Fibroblast of the conjunctiva (primary cell): ENCODE measurements around the gene MRM2.

Experiments
- DNase-seq: peaks from one replicate; pipeline ENCODE4 v3.0.0-alpha.2; 2010; ENCODE audit warnings: low read depth

Gene MRM2

DNA sequence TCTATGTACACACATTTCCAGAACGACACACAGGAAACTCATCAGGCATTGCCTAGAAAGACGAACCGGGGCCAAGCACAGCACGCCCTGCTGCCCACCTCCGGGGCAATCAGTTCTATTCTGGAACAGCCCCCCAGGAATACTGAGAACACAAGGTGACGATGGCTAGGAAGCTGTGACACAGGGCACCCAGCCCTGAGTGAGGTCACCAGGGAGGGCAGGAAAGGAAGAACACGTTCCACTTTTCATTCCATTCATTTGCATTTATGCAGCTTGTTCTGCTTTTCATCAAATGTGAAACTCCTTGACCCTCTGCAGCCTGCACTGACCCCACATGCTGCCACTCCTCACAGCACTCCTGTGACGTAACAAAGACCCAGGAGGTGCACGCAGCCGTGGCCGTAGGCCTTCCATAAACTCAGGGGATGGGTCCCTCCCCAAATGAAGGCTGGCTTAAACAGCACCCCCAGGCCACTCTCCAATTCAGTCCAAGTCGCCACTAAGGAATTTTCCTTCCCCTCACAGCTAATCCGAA, 38.2 kb downstream of the MRM2 start:
- DNase-seq = no peak

DNA sequence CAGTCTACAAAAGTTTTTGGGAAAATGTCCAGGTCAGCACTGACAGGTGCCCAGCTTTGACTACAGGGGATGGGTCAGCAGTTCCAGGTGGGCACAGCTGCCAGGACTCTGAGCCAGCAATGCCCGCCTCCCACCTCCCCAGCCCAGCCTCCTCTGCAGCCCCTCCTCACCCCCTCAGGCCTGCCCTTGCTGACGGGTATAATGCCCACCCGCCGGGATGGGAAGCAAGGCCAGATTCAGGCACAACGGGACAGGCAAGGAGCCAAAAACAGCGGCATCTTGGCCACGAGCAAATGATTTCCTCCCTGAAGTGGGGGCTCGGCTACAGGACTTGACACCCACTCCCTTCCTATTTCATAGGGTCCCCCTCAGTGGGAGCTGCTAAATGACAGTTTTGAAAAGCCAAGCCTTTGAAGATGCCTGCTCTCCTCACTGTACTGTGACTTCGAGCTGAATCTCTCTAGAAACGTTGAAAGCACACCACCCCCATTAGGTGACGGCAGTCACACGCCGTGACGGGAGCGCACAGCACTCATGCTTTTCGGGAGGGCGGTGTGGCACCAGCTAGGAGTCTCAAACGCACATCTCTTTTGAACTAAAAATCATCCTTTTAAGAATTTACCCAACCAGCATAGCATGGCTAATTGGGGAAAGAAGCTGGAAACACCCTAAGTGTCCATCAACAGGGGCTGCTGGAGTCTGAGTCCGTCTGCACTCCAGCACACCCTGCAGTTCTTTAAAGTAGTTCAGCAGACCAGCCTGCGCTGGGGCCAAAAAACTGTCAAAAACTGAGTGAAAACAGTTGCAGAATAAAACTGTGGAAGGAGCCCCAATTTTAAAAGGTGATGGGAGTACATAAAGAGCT, 38.9 kb downstream of the MRM2 start:
- no peak for DNase-seq

DNA sequence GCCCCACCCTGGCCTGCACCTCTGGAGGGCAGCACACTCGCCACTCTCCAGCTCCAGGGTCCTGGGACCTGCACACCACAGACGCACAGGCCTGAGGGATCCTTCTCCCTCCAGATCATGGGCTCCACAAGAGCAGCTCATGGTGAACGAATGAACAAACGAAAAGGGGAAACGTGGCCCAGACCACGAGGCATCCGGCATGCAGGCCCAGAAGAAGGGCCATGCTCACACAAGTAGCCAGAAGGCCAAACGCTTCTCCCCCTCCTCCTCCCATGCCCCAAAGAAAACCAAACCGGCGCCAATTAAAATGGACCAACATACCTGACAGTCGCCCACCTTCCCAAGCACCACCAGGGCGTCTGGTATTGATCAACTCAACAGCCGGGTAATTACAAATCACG, 39.6 kb downstream of the MRM2 start:
- DNase-seq = no peak

DNA sequence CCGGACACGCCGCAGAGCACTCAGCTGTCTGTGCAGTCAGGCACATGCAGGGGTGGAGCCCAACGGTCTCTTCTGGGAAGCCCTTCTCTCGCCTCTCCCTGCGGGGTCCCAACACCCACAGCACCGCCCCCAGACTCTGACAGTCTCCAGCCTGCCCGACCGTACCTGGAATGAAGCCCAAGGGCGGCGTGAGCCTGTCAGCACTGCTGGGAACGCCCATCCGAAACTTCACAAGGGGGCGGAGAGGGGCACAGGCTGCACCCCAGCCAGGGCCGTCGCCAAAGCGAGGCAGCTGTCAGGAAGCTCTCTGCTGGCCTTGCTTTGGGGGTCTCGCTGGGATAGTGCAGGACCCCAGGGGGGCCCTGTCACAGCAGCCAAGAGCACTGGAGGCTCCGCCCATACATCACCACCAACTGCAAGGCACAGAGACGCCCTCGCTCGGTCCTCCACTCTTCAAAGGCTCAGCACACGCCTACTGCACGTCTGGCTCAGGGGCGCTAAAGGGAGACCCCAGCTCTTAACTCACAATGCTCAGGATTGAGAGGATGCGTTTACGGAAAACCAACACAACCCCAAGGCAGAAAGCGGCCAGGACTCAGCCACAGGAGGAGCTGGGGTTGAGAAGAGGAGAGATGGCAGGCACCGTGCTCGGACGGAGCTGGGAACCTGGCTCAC, 40.2 kb downstream of the MRM2 start:
- DNase-seq = no peak

DNA sequence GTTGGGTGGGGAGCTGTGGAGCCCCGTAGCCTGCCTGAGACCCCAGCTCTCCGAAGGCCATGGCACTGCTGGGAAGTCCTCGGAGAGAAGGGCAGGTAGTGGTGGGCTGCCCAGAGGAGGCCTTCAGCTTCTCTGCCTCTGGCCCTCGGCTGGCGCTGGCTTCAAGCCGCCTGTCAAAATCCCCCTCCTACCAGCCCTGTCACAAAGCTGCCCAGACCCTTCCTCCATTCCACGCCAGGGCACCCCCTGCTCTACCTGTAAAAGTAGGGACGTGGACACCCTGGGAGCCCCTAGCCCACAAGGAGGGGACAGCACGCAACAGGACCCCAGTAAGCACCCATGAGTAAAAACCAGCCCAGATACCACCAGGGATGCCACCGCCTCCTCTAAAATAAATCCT, 40.9 kb downstream of the MRM2 start:
- DNase-seq = no peak

DNA sequence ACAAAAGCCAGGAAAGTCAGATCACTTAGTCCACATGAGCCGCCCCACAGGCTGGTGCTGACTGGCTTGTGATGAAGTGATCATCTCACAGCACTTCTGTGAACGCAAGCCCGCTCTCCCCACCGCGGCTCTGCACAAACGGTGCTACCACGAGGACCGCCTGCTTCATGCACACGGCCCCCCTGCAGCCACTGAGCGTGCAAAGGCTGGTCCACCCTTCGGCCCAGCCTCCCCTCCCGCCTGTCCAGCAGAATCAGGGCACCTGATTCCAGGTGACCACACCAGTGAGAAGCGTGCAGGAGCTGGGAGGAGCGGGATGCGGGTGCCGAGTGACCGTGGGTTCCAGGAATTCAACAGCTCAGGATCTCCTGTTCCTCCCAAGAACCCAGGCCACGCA, 41.4 kb downstream of the MRM2 start:
- no peak for DNase-seq

DNA sequence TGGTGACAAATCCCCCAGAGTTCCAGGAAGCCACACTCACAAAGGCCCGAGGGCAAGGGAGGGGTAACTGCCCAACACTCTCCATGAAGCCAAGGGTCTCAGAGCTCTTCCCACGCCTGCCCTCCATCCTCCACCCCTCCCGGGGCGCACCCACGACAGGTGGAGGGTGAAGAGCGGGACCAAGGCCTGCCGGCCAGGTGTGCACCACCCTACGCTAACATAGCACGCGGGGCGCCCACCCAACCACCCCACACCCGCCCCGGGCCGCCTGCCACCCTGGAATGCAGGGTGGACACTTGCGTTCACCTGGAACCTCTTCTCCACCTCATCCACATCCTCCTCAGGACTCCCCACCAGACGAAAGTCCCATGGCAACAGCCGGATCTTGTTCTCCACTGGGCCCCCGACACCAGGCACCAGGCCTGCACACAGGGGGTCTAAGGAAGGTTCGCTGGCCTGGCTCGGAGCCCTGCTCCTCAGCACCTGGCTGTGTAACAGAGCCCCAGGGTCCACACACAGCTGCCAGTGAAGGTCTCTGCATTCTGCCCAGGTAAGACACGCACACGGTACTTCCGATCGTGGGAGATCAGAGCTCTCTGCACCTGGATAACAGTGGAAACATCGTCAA, 41.9 kb downstream of the MRM2 start:
- DNase-seq = no peak

DNA sequence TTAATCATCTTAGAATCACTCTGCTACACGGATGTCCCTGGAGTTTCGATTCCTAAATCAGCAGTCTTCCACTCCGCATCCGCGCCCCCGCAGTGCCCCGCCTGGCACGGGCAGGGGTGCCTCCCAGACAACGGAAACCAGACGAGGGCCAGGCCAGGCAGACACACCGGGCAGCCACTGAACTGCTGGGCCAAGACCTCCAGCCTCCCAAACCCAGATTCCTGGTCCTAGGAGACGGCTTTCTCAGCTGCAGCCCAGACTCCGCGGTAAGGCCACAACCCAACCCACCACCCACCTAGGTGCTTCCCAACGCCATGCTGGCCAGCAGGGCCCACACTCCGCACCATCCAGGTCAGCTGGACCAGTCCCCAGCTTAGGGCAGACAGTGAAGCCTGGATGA, 42.5 kb downstream of the MRM2 start:
- no peak for DNase-seq

DNA sequence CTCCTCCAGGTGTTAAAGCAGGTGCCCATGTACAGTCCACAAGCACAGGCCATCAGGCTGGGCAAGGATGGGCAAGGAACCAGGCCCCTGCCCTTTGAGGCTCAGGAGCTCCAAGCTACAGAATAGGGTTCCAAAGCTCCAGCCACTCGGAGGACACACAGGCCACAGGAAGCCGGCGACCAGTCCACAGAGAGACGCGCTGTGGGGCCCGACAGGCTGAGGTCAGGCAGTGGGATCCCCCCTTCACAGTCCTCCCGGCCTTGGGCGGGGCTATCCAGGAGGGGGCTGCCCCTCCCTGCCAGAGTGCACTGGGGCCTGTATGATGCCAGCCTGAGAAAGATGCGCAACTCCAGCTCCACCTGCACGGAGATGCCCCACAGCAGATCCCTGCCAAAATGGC, 43.2 kb downstream of the MRM2 start:
- no peak for DNase-seq

DNA sequence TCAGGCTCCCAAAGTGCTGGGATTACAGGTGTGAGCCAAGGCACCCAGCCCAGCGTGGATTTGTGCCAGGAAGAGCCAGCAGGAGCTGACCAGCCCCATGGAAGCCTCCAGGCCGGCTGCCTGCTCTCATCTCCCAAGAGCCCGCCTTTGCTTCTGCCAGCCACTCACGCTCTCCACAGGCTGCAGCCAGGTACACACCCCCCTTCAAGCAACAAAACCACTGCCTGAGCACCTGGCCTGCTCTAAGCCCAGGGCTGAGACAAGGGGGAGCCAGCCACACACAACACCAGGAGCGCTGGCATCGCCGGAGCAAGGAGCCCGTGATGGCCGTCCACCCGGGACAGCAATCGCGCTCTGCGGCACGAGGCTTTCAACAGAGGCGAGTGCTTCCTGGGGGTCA, 43.8 kb downstream of the MRM2 start:
- DNase-seq = no peak

DNA sequence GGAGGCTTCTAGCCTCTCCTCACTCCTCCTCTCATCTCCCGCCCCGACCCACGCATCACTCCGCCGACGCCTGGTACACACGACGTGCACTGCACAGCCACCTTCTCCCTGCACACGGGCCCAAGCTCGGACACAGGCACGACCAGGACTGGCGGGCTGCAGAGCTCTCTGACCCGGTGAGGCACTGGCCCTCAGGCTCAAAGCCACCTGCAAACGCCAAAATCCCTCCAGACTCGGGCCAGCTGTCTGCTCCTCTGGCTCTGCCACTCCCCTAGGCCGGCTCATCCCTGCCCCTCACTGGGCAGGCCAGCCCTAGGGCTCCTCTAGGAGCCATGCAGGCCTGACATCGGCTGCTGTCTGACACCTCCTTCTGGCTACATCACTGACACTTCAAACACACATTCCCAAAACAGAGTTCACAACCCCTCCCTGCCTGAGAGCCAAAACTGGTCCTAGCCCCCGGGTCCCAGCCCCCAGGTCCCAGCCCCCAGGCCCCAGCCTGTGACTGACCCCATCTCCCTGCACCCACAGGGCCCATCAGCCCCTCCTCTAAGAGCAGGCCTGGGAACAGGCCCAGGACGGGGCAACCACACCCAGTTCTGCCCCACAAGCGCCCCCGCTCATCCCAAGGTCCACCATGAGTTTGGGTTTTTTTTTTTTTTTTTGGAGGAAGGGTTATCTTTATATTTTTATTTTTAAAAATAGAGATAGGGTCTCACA, 44.4 kb downstream of the MRM2 start:
- DNase-seq = no peak

DNA sequence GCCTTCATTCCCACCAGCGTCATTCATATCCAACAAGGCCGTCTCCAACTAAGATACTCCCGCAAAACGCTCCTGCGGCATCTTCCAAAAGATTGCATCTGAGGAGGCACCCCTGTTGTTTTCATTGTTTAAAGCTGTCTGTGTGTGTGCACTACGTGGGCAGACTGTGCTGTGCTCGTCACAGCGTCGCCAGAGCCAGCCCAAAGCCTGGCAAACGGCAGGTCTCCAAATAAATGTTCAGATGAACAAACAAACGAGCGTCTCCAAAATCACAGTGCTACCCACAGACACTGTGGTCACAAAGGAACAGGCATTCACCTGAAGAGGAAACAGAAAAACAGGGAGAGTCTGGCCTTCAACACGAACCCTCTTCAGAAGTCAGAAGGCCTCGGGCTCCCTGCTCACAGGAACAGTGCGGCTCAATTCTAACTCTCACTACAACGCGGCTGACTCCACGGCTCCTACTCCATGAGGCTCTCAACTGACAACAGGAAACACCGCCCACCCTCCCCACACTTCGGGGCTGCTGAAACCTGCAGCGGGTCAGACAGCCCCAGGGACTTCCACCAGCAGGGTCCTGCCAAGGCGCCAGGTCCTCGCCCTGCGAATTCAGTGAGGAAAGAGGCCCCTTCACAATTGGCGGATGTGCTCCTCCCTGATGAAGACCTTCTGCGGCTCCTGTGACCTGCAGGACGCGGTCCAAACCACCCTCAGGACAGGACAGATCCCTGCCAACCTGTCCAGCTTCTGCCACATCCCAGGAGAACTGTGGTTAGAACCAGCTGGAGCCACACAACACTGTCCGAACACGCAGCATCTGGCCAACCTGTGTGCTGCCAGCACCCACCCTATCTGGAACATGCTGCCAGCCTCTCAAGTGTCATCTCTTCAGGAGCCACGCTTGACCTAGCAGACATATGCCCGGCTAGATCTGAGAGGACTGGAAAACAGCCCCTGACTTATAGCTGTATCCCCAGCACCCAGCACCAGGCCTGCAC, 45.3 kb downstream of the MRM2 start:
- DNase-seq = no peak

DNA sequence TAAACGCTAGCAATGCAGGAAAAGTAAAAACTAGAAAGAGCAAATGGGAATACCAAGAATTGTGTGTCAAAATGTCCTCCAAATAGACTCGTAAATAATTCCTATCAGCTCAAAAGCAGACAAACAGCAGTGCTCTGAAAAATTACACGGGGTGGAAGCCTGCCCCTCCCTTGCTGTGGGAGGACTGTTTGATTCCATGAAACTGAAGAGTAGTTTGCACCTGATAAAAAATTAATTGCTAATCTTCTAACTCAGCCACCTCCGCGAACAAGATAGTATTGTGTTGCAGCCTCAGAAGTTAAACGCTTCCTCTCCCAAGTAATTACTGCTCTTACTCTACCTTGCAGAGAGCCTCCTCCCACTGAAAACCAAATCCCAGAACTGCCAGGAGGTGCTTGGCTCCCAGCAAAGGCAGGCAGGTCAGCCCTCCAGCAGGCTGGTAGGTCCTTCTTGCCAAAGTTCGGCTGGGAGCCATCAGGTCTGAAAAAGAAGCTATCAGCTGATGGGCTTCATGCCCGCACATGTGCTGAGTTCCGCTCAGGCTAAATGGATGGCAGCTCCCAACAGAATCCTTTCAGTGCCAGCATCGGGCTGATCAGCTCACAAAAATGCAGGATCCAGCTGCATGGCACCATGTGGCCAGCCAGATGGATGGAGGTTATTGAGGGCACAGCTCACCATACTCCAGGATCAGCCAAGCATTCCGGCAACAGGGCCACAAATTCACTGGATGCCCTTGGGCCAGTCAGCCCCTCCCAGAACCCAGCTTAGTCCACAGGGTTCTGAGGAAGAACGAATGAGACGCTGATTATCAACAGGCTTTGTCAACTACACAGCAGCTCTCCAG, 46.4 kb downstream of the MRM2 start:
- DNase-seq = no peak

DNA sequence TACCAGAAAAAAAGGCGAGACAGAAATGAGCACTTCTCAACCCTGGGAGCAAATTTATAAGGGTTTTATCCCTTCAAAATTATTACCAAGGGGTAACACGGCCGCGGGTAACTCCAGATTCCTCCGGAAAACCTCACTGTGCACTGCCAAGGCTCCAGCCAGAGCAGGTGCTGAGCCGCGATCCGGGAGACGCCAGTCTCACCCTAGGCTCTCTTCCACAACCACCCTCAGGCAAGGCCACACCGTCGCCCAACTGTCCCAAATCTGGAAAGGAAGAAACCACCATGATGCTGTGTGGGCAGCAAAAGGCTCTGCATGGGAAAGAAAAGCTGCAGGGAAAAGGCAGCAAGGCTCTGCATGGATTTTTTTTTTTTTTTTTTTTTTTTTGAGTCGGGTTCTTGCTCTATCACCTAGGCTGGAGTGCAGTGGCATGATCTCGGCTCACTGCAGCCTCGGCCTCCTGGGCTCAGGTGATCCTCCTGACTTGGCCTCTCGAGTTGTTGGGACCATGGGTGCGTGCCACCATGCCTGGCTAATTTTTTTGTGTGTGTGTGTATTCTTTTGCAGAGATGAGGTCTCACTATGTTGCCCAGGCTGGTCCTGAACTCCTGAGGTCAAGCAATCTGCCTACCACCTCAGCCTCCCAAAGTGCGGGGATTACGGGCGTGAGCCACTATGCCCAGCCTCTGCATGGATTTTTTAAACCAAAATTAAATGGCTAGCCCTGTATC, 48.3 kb downstream of the MRM2 start:
- DNase-seq = no peak

DNA sequence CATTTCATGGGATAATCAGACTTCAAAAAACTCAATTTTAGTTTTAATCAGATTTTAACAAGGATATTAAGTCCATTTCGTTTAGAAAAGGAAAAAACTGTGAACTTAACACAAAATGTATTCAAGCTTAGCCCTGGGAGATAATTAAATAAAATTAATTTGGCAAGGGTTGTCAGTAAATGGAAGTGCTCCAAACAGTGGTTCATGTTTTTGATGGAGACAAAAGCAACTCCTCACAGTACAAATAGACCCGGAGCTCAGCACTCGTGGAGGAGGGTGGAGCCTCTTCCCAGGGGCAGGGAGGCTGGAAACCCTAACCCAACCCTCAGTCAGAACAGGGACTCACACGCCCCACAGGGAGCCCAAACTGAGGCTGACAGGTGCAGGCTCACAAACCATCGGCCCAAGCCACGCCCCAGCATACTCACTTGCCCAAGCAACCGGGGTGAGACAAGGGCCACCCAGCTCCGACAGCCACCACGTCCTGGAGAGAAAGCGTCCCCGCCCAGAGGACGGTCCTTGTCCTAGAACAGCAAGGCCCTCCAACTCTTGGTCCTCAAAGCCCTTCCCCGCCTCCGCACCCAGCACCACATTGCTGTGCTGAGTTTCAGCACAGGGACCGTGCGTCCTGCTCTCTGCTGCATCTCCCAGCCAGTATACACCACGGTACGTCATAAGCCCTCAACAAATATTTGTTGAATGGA, 49.0 kb downstream of the MRM2 start:
- no peak for DNase-seq

DNA sequence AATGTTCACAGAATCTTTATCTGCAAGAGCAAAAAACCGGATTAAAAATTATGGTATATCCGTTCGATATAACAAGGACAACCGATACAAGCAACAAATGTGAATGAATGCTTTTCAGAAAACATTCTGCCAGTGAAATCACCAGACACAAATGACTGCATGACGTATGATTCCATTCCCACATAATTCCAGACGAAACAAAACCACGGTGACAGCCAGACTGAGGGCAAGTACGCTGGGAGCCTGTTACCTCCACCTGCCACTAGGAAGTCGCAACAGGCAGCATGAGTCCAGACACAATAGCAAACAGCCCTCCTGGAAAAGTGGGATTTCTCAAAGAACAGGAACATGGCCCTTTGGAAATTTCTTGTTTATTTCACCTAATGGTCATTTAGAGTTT, 51.0 kb downstream of the MRM2 start:
- no peak for DNase-seq

DNA sequence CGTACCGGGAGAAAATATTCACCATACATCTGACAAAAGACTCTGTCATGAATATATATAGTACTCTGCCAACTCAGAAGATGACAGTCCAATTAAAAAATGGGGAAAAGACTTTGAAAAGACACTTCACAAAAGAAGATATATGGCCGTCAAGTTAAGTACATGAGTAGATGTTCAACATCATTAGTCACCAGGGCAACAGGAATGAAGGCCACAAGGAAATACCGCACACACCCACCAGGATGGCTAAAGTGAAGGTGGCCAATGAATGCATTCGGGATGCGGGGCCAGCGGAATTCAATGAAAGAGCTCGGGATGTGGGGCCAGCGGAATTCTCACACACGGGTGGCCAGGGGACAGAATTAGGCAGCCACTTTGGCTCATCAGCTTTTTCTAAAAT, 51.5 kb downstream of the MRM2 start:
- DNase-seq = no peak

DNA sequence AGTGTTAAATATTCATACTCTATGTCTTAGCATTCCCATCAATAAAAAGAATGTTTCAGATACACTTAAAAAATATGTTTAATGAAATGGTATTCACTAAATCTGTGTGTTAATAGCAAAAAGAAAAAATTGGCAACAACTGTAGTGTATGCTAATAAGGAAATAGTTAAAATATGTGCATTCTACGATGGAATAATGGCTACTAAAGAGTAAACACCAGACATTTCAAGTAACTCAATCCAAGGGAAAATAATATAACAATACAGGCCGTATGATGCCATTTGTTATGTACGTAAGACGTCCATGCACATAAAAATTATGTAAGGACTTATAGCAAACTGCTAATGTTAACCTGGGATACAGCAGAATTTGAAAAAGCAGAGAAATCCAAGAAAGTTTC, 55.8 kb downstream of the MRM2 start:
- DNase-seq = no peak

DNA sequence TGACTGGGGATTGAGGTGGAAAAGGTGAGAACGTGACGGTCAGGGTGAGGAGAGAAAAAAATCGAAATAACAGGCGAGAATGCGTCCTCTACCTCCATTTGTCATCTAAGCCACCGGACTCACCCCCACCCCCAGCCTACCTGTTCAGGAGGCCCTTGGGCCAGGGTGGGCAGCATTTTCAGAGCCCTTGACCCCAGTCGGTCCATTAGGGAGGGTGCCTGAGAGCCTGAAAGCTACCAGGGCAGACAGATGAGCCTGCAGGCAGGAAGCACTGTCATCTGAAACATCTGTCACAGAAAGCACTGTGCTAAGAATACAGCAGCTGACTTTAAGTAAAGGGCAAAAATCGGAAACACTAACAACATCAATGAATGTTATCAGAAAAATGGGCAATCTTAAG, 56.3 kb downstream of the MRM2 start:
- DNase-seq = no peak
